C4-2B (cell line): Measurements from ENCODE around the gene PPP4R3A.

Experiments
- ZFX ChIP-seq: fragments of 450-650 bp; IDR thresholded peaks from 2 replicates; pipeline ENCODE4 v1.6.1; 2017
- TF ChIP-seq, protein P1 (sequence below): fragments of 450-650 bp; conservative IDR thresholded peaks from 2 replicates; pipeline ENCODE4 v1.5.1; 2017; ENCODE audit warnings: mild to moderate bottlenecking

- TF ChIP-seq, protein P1, sequence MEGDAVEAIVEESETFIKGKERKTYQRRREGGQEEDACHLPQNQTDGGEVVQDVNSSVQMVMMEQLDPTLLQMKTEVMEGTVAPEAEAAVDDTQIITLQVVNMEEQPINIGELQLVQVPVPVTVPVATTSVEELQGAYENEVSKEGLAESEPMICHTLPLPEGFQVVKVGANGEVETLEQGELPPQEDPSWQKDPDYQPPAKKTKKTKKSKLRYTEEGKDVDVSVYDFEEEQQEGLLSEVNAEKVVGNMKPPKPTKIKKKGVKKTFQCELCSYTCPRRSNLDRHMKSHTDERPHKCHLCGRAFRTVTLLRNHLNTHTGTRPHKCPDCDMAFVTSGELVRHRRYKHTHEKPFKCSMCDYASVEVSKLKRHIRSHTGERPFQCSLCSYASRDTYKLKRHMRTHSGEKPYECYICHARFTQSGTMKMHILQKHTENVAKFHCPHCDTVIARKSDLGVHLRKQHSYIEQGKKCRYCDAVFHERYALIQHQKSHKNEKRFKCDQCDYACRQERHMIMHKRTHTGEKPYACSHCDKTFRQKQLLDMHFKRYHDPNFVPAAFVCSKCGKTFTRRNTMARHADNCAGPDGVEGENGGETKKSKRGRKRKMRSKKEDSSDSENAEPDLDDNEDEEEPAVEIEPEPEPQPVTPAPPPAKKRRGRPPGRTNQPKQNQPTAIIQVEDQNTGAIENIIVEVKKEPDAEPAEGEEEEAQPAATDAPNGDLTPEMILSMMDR: no peak
- no peak for TF ChIP-seq ZFX
Observed at GRCh38 chr14:91520138-91520537, 10.0 kb upstream of the PPP4R3A start.
